ENCODE results near the gene ANAPC2.

Gene ANAPC2

GRCh38 chr9:137205126-137206069, 17.0 kb upstream of the ANAPC2 start, which contains the start of the genes NDOR1 and TMEM203:
Gene NDOR1 (plus strand): TSS chr9:137205700. CDS start chr9:137205778, 78 bp downstream.
Gene TMEM203 (minus strand): TSS chr9:137205648. CDS start chr9:137205414, 234 bp downstream.
- peak within 1 kb of the TSS; percentile 93 for H3K4me3 Mint-ChIP-seq
- no peaks in the 10 kb centered on the region for H3K36me3 Mint-ChIP-seq
- no peaks in the 10 kb centered on the region for H3K27me3 Mint-ChIP-seq
- peaks cover 34% of the 10 kb centered on the region for H3K4me1 Mint-ChIP-seq
- H3K27ac Mint-ChIP-seq = peak within 1 kb of the TSS; percentile 91
- H3K9me3 Mint-ChIP-seq = no peaks in the 10 kb centered on the region

GRCh38 chr9:137204731-137205125, 16.4 kb upstream of the ANAPC2 start:
- no peaks in the 10 kb centered on the region for H3K27me3 Mint-ChIP-seq
- peak overlapping the region; percentile 93 for H3K4me3 Mint-ChIP-seq
- H3K4me1 Mint-ChIP-seq = peaks cover 34% of the 10 kb centered on the region
- H3K27ac Mint-ChIP-seq = peak overlapping the region; percentile 91
- no peaks in the 10 kb centered on the region for H3K36me3 Mint-ChIP-seq
- no peaks in the 10 kb centered on the region for H3K9me3 Mint-ChIP-seq

- no peaks in the 10 kb centered on the region for H3K36me3 Mint-ChIP-seq
- H3K9me3 Mint-ChIP-seq = no peaks in the 10 kb centered on the region
- no peaks in the 10 kb centered on the region for H3K27me3 Mint-ChIP-seq
- H3K4me1 Mint-ChIP-seq = peaks cover 37% of the 10 kb centered on the region
- H3K4me3 Mint-ChIP-seq = peak overlapping the region; percentile 11
- no peak overlapping the region for H3K27ac Mint-ChIP-seq
Observed at GRCh38 chr9:137202966-137203365, 14.6 kb upstream of the ANAPC2 start.

GRCh38 chr9:137201205-137201868, 13.0 kb upstream of the ANAPC2 start:
- Mint-ChIP-seq H3K4me3 (peak overlapping the region; percentile 83), H3K9me3 (no peaks in the 10 kb centered on the region), H3K27ac (peak overlapping the region; percentile 62), H3K4me1 (peaks cover 23% of the 10 kb centered on the region), H3K36me3 (no peaks in the 10 kb centered on the region), H3K27me3 (no peaks in the 10 kb centered on the region)

- Mint-ChIP-seq H3K36me3 (no peaks in the 10 kb centered on the region), H3K9me3 (no peaks in the 10 kb centered on the region)
Observed at GRCh38 chr9:137200311-137201204, 12.2 kb upstream of the ANAPC2 start, which contains the start of gene TPRN. Gene TPRN (minus strand): TSS chr9:137200741. CDS start chr9:137200711, 30 bp downstream.

GRCh38 chr9:137199411-137200121, 11.2 kb upstream of the ANAPC2 start:
- Mint-ChIP-seq H3K27ac (no peak overlapping the region), H3K4me3 (peak overlapping the region; percentile 83), H3K27me3 (no peaks in the 10 kb centered on the region), H3K36me3 (no peaks in the 10 kb centered on the region), H3K9me3 (no peaks in the 10 kb centered on the region), H3K4me1 (peaks cover 21% of the 10 kb centered on the region)

More at GRCh38 chr9:137200311-137201204, 12.2 kb upstream of the ANAPC2 start, which contains the start of gene TPRN:
- Mint-ChIP-seq H3K27ac (peak within 1 kb of the TSS; percentile 62), H3K27me3 (no peaks in the 10 kb centered on the region), H3K4me1 (peaks cover 22% of the 10 kb centered on the region), H3K4me3 (peak within 1 kb of the TSS; percentile 83)

- Mint-ChIP-seq H3K36me3 (no peaks in the 10 kb centered on the region), H3K9me3 (no peaks in the 10 kb centered on the region), H3K4me3 (no peak overlapping the region), H3K27me3 (no peaks in the 10 kb centered on the region), H3K4me1 (peaks cover 15% of the 10 kb centered on the region), H3K27ac (no peak overlapping the region)
Observed at GRCh38 chr9:137198902-137199283, 10.5 kb upstream of the ANAPC2 start.

- Mint-ChIP-seq H3K27ac (no peak overlapping the region), H3K9me3 (no peaks in the 10 kb centered on the region), H3K27me3 (no peaks in the 10 kb centered on the region), H3K4me1 (peaks cover 14% of the 10 kb centered on the region), H3K36me3 (no peaks in the 10 kb centered on the region), H3K4me3 (peak overlapping the region; percentile 23)
Observed at GRCh38 chr9:137198051-137198901, 9.9 kb upstream of the ANAPC2 start.

GRCh38 chr9:137195525-137196220, 7.3 kb upstream of the ANAPC2 start:
- no peaks in the 10 kb centered on the region for H3K9me3 Mint-ChIP-seq
- no peak overlapping the region for H3K4me3 Mint-ChIP-seq
- H3K4me1 Mint-ChIP-seq = peaks cover 3% of the 10 kb centered on the region
- no peaks in the 10 kb centered on the region for H3K27me3 Mint-ChIP-seq
- no peaks in the 10 kb centered on the region for H3K36me3 Mint-ChIP-seq
- H3K27ac Mint-ChIP-seq = no peak overlapping the region

GRCh38 chr9:137194909-137195308, 6.5 kb upstream of the ANAPC2 start:
- no peaks in the 10 kb centered on the region for H3K27me3 Mint-ChIP-seq
- no peak overlapping the region for H3K27ac Mint-ChIP-seq
- no peak overlapping the region for H3K4me3 Mint-ChIP-seq
- H3K36me3 Mint-ChIP-seq = no peaks in the 10 kb centered on the region
- H3K4me1 Mint-ChIP-seq = peaks cover 3% of the 10 kb centered on the region
- H3K9me3 Mint-ChIP-seq = no peaks in the 10 kb centered on the region

- Mint-ChIP-seq H3K9me3 (no peaks in the 10 kb centered on the region), H3K27me3 (no peaks in the 10 kb centered on the region), H3K36me3 (no peaks in the 10 kb centered on the region), H3K4me1 (peaks cover 4% of the 10 kb centered on the region), H3K4me3 (no peak overlapping the region), H3K27ac (no peak overlapping the region)
Observed at GRCh38 chr9:137194388-137194787, 6.0 kb upstream of the ANAPC2 start.

- H3K36me3 Mint-ChIP-seq = no peaks in the 10 kb centered on the region
- no peaks in the 10 kb centered on the region for H3K9me3 Mint-ChIP-seq
- H3K27me3 Mint-ChIP-seq = no peaks in the 10 kb centered on the region
- no peak overlapping the region for H3K27ac Mint-ChIP-seq
- H3K4me3 Mint-ChIP-seq = no peak overlapping the region
- peaks cover 9% of the 10 kb centered on the region for H3K4me1 Mint-ChIP-seq
Observed at GRCh38 chr9:137193771-137194170, 5.4 kb upstream of the ANAPC2 start.

GRCh38 chr9:137192859-137193258, 4.5 kb upstream of the ANAPC2 start:
- H3K9me3 Mint-ChIP-seq = no peaks in the 10 kb centered on the region
- H3K27ac Mint-ChIP-seq = no peak overlapping the region
- H3K4me3 Mint-ChIP-seq = no peak overlapping the region
- no peaks in the 10 kb centered on the region for H3K27me3 Mint-ChIP-seq
- H3K4me1 Mint-ChIP-seq = peaks cover 9% of the 10 kb centered on the region
- no peaks in the 10 kb centered on the region for H3K36me3 Mint-ChIP-seq
